ENCODE data around the gene ZNF45. TPM values are rescaled to one million over a fixed set of nuclear protein-coding genes. Genes with fewer than 3 reads are reported as not detected.
"Not testable (repeated sequence)": the region's sequence is repeated elsewhere in the genome, so short reads cannot be mapped to it uniquely, and the experiment has no call there.

The ZNF45 gene
- 15.1 TPM for total RNA-seq

- DNase-seq: peak; percentile 89
Observed at GRCh38 chr19:43934985-43935708, at the start of gene ZNF45. ZNF45 (minus strand) TSS chr19:43935282; CDS start chr19:43922185, 13,097 bp downstream.

GRCh38 chr19:43984687-43985000 lies 49.6 kb upstream of the ZNF45 start:
- no peak for DNase-seq

GRCh38 chr19:43983912-43984686 lies 49.0 kb upstream of the ZNF45 start, which contains the start of gene ZNF155:
ZNF155 (plus strand) TSS chr19:43984188; CDS start chr19:43988544, 4,356 bp downstream.
- peak; percentile 97 for DNase-seq

GRCh38 chr19:43983544-43983911 lies 48.4 kb upstream of the ZNF45 start:
- DNase-seq: no peak

GRCh38 chr19:43976732-43977131 lies 41.6 kb upstream of the ZNF45 start:
- DNase-seq: no peak

GRCh38 chr19:43966079-43966694 lies 31.1 kb upstream of the ZNF45 start:
- DNase-seq: no peak

- no peak for DNase-seq
Observed at GRCh38 chr19:43960411-43960810, 25.3 kb upstream of the ZNF45 start.

- no peak for DNase-seq
Observed at GRCh38 chr19:43957891-43958290, 22.8 kb upstream of the ZNF45 start.

- DNase-seq: no peak
Observed at GRCh38 chr19:43956827-43957226, 21.7 kb upstream of the ZNF45 start.

GRCh38 chr19:43950834-43951645 lies 16.0 kb upstream of the ZNF45 start, which contains the start of gene ZNF221:
ZNF221 (plus strand) TSS chr19:43951228; CDS start chr19:43962727, 11,499 bp downstream.
- DNase-seq: peak; percentile 75

GRCh38 chr19:43949803-43950202 lies 14.7 kb upstream of the ZNF45 start:
- not testable (repeated sequence) for DNase-seq

- not testable (repeated sequence) for DNase-seq
Observed at GRCh38 chr19:43947412-43947811, 12.3 kb upstream of the ZNF45 start.

GRCh38 chr19:43941209-43941608 lies 6.1 kb upstream of the ZNF45 start:
- no peak for DNase-seq

- DNase-seq: no peak
Observed at GRCh38 chr19:43940719-43941118, 5.6 kb upstream of the ZNF45 start.

GRCh38 chr19:43939557-43940260 lies 4.6 kb upstream of the ZNF45 start:
- no peak for DNase-seq

GRCh38 chr19:43936188-43936587 lies 1.1 kb upstream of the ZNF45 start:
- DNase-seq: no peak

GRCh38 chr19:43934055-43934984 lies 762 bp downstream of the ZNF45 start:
- no peak for DNase-seq

- DNase-seq: no peak
Observed at GRCh38 chr19:43928820-43929219, 6.3 kb downstream of the ZNF45 start.

GRCh38 chr19:43923875-43924274 lies 11.2 kb downstream of the ZNF45 start:
- no peak for DNase-seq

- no peak for DNase-seq
Observed at GRCh38 chr19:43914051-43914450, 21.0 kb downstream of the ZNF45 start.
